Kasumi-1 (cell line): Measurements from ENCODE around the gene SERPINA4.
A peak's percentile ranks its signal among the peaks of the same experiment; 100 is the strongest.

Source experiments
- DNase-seq, 2 experiments: peaks; one replicate each; lab custom pipeline; 2025; lab: John Stamatoyannopoulos, UW

Gene SERPINA4

DNA sequence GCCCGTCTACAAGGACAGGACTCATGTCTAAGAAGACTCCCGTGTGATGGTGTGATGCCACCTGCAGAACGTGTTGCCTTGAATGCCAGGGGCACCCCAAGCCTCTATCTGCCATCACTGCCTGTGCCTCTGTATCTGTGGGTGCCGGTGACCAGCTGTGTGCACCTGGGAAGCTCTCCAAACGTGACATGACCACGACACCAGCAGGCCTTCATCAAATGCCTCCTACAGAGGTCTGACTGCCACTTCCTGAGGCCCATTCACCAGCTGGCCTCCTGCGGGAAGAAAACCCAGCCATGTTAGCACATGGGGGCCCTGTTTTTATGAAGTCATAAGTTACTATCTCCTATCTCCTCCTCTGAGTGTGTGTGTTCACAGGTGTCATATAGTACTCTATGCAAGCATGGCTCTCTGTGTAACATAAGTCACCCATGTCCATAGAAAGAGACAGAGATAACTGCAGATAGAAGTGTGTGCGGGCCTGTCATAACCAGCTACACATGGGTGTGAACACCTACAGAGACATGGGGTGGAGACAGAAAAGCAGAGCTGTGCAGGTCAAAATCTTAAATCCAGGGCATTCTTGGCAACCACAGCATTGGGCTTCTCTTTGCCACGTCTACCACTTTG is 18.3 kb upstream of the SERPINA4 start:
- no peak for DNase-seq

DNA sequence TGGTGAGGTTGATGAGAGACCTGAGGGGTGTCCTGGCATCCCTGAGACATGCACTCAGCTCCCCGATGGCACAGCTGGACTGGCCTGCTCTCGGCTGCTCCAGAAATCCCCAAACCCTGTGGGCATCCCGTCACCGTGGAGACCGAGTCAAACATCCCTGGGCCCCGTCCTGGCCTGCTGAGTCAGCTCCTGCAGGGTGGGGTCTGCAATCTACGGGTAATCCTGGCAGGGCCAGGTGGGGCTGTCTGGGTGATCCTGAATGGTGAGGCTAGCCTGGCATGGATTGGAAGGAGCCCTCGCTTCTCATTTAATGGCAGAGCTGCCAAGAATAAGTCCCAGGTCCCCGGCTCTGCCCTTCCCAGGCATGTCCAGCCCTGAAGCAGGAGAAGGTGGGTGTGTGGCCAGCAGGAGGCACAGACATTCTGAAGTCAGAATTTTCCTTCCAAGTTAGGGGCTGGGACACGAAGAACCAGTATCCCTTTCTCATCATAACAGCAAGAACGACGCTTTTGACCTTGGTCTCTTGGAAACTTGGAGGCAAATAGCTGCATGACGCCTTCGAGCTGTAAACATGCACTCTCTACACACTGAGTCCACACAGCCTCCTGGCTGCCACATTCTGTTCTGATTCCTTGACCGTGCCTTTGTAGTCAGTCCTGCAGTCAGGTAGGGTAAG is 17.7 kb upstream of the SERPINA4 start:
- DNase-seq = no peak

DNA sequence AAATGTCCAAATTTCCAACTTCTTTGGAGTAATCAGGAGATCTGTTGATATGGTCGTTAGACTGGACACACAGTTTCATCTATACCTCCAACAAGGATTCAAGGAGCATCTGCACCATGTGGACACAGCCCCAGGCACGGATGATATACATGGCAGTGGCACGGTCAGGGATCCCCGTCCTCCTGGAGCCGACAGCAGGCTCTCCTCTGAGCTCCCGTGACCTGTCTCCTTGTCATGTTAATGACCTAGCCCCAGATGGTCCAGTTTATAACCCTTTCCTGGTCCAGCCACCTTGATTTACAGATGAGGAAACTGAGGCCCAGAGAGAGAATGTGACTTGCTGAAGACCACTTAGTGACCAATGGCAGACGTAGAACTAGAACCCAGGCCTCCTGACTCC is 16.5 kb upstream of the SERPINA4 start:
- no peak for DNase-seq

DNA sequence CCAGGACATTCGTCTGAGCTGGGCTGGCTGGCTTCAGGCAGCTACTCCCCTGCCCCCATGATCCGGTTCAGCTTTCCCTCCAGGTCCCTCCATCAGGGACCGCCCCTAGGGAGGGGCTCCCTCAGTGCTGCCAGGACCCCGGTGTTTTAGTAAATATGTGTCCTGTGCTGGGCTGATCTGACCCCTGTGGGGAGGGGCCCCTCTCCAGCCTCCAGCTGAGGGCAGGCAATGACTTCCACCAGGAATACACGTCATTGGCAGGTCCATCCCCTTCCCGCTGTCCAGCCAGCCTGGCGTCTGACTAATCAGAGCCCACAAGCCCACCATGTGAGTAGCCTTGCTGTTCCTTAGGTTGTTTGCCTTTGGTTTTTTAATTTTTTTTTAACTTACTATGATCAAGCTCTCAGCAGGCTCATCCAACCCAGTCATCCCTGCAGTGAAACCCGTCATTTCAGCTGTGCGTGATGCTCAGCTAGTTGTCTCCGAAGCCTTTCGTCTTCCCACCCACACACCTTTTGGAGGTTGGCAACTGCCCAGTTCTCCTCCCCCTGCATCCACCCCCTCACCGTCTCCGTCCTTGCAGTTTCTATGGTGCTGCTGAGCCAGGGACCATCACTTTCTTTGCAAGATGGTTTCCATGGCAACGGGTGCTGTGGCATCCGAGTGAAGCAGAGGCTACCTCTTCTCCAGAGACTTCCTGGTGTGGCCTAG is 16.0 kb upstream of the SERPINA4 start:
- no peak for DNase-seq

DNA sequence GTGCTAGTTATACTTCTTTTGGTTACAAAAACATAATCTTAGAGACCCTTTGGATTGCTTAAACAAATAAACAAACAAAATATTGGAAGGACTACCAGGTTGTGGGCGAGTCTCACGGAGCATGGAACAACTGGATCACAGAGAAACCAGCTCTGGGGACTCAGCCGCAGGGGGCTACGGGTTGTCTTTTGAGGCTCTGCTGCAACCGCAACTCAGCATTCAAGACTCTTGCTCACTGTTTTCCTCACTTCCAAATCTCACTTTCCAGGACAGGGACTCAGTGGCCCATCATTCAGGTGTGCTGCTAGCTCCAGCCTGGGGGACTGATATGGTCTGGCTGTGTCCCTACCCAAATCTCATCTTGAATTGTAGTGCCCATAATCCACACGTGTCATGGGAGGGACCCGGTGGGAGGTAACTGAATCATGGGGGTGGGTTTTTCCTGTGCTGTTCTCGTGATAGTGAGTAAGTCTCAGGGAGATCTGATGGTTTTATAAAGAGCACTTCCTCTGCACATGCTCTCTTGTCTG is 14.0 kb upstream of the SERPINA4 start:
- no peak for DNase-seq

DNA sequence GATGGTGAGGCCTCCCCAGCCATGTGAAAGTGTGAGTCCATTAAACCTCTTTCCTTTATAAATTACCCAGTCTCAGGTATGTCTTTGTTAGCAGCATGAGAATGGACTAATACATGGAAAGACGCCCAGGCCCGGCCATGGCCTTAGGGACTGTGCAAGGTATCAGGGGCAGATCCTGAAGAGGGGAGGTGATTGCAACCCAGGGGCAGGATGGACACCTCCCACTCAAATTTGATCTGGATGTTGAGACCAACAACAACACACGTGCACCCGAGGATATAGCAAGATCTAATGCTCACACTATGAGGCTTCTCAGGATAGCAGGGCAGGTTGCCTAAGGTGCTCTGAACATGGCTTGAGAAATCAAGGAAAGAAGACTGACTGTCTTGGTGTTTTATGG is 13.5 kb upstream of the SERPINA4 start:
- no peak for DNase-seq

DNA sequence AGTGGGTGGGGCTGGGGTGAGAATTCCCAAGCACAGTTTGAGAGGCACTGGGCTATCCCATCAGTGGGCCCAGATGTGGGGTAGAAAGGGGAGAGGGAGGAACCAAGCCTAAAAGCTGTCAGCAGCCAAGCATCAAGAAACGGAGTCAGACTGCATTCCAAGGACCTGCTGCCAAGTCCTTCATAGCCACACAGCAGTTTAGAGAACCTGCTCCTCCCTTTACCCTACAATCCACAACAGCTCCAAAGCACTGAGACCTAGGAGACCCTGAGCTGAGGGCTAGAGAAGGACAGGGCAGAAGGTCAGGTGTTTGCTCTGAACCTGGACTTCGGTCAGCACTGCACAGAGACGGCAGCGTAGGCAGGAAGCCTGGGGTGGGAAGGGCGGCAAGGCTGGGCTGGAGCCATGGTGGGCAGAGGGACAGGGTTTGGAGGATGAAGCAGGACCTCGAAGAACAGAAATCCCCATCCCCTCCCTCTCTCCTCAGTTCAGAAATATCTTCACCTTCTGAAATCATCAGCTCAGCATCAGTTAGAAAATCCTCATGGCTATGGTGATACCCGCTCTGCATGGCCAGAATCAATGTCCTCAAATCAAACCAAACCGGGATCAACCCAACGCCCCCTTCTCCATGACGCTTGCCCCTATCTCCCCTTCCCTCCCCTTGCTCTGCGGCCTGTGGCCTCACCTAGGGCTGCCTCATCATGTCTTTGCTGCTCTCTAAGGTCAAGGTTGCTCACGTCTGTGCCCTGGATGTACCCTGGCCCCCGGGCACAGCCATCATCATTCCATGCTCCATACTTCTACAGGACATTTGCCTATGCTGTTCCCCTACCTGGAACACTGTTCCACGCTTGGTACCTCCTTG is 12.9 kb upstream of the SERPINA4 start:
- no peak for DNase-seq

DNA sequence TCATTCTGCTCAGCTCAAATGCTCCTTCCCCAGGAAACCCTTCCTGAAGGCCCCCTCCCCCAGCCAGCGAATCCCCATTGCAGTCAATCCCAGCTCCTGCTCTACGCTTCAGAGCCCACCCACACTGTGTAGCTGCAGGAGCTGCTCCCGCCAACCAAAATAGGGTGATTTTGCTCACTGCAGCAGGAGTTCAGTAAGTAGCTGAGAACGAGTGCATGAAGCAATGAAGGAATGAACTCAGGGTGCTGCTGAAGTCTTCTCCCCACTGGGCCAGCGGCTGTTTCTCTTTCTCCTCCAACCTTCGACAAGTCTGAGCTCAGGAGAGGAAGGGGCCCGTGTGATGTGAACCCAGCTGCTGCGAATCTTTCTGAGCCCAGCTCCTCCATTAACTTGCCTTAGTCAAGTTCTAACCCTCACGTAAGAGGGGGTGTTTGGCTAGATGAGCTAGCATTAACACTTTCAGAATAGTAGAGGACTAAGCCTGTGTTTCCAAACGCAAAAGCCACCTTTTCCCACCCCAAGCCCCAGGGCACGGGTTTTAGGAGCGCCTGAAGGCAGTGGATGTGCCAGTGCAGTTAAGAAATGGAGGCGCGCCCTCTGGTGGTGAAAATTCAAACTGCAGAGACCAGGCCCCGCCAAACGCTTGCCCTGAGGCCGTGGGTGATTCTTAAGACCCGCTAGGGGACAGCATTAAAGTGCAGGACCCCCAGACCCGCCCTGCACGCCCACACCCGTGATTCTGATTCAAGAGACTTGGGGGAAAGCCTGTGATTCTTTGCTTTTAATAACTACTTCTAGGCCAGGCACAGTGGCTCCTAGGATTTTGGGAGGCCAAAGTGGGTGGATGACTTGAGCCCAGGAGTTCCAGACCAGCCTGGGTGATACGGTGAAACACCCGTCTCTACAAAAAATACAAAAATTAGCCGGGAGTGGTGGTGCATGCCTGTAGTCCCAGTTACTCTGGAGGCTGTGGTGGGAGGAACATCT is 11.9 kb upstream of the SERPINA4 start:
- DNase-seq = peak; percentile 30 to 60

DNA sequence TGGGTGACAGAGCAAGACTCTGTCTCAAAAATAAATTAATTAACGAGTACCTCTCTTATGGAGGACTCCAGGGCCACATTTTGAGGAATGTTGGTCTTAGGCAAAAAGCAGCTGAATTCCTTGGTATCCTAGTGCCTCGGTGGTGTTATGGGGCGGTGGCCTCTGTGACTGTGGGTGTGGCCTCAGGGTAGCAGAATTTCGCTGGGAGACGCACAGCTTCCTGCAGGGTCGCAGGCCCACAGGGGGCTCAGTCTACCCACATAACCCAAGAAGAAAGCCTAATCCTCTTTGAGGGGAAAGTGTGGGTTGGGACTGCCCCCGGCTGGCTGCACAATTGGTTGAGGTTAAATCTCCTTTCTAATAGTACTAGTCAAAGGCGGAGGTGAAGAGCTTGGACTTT is 11.2 kb upstream of the SERPINA4 start:
- no peak for DNase-seq

DNA sequence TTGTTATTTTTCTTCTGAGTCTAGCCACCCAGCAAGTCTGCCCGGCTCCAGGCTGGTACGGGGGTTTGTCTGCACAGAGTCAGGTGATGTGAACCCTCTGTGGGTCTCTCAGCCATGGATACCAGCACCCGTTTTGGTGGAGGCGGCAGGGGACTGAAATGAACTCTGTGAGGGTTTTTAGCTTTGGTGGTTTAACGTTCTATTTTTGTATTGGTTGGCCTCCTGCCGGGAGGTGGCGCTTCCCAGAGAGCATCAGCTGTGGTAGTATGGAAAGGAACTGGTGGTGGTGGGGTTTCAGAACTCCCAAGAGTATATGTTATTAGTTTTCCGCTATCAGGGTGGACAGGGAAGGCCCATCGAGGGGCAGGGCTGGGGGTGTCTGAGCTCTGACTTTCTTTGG is 5.3 kb upstream of the SERPINA4 start:
- DNase-seq = no peak

DNA sequence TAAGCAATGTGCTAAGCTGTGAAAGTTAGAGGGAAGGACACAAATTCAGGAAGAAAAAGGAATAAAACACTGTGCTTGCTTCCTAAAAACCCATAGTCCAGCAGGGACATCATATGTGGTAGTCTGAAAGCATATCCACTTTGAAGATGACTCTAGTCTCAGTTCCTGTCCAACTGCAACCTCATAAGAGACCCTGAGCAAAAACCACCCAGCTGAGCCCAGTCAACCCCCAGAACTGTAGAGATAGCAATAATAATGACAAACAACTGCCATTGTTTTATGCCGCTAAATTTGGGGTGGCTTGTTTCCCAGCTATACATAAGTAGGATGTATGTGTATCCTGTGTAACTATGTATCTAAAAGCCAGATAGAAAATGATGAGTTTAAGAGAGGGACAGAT is 3.9 kb upstream of the SERPINA4 start:
- DNase-seq = no peak

DNA sequence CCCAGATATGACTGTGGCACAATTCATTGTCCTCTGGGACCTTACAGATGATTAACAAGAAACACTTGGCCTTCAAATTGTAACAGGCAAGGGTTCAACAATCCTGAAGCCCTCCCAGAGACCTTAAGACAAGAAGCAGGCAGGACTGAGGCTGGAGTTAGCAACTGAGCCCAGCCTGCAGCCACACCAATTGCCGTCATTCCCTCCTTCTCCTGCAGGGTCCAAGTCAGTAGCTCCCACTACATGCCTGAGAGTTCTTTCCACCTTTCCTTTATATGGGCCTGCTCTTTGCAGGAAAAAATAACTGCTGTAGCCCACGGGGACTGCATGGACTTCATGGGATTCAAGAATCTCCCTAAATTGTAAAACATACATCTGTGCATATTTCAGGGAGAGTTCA is 2.4 kb upstream of the SERPINA4 start:
- no peak for DNase-seq

DNA sequence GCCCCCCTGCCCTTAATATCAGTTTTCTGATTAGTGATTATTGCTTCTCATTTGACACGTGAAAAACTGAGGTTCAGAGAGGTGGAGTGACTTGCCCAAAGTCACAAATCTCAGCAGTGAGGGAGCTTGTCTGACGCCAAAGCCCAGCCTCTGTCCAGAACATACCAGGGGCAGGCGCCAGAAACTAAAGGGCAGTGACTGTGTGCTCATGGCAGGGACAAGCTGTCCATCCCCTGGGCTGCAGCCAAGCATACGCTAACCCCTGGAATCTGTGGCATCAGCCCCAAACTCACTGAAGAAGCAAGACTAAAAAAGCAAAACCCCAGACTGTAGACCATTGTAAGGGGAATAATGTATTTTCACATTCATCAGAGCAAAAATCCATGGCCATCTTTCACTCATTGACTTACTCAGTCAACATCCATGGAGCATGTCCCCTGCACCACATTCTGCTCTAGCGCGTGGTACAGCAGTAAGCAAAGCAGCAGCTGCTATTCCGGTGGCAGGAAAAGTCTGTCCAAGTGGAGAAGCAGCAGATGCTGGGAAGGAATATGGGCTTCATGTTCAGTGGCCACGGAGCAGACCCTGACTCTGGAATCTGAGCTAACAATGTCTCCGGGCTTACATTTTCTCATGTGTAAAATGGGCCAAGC is 1.5 kb upstream of the SERPINA4 start:
- no peak for DNase-seq

DNA sequence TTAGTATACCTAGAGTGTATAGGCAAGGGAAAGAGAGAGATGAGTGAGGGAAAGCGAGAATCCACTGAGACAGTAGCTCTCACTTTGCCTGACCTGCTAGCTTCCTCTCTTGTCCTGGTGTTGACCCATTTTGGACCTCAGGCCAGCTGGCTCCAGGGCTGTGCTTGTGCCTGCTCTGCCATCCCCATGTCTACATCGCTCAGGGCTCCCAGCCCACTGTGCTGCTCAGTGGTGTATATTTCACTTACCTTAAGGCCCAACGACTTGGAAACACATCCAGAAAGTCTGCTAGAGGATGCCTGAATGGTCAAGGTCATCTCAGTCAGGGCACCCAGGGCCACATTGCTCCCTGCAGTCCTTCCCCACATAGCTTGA is 964 bp upstream of the SERPINA4 start:
- DNase-seq = no peak

DNA sequence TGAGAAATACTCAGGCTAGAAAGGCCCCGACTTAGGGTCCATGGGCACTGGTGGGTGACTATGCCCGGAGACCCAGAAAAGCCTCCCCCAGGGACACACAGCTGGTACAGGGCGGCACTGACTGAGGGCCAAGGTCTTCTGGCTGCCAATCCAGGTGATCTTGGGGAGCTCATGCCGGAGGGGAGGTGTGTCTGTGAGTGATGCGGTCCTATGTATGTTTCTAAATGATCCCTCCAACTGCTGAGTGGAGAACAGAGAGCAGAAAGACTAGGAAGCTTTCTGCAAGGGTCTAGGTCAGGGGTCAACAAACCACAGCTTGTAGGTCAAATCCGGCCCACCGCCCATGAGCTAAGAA is 391 bp downstream of the SERPINA4 start:
- DNase-seq = no peak

DNA sequence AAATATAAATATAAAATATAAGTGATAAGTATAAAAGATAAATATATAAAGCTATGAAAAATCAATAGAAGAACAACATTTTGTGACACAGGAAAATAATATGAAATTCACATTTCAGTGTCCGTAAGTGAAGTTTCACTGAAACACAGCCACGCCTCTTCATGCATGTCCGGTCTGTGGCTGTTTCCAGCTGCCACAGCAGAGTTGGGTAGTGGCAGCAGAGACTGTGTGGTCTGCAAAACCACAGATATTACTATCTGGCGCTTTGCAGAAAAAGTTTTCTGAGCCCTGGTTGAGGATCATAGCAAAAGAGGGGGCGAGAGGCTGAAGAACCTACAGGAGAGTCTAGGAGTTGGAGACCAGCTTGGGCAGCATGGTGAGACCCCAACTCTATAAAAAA is 780 bp downstream of the SERPINA4 start:
- DNase-seq = no peak

DNA sequence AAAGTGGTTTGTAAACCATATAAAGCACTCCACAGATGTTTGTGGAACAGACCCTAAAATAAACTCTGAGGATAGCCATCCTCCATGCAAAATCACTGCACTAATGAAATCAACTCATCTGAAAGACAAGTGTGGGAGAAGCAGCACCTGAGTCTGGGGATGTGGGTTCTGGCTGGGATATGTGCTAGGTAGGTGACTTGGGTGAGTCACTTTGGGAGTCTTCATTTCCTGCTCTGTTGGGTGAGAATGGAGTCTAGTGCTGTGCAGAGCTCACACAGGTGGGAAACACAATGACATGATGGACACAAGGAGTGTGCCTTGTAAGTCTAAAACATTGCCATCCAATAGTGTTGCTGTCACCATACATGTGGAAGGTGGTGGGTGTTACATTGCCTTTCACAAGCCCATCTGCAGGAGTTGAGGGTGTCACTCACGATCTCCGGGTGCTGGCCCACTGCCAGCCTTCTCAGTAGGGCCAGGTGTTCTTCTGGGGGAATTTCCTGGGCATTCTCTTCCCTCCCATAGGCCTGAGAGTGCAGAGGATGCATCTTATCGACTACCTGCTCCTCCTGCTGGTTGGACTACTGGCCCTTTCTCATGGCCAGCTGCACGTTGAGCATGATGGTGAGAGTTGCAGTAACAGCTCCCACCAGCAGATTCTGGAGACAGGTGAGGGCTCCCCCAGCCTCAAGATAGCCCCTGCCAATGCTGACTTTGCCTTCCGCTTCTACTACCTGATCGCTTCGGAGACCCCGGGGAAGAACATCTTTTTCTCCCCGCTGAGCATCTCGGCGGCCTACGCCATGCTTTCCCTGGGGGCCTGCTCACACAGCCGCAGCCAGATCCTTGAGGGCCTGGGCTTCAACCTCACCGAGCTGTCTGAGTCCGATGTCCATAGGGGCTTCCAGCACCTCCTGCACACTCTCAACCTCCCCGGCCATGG is 2.0 kb downstream of the SERPINA4 start:
- DNase-seq = no peak

DNA sequence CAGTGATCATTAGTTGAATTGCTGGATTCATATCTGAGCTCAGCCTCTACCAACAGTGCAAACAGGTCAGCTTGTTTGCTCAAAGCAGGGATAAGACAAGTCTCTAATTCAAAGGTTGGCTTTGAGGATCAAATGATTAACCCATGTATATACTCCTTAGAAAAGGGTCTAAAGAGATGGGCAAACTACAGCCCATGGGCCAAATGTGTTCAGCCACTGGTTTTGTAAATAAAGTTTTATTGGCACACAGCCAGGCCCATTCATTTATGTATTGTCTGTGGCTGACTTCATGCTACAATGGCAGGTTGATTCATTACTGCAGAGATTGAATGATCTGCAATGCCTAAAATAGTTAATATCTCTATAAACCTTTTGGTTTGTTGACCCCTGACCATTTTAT is 3.1 kb downstream of the SERPINA4 start:
- DNase-seq = no peak

DNA sequence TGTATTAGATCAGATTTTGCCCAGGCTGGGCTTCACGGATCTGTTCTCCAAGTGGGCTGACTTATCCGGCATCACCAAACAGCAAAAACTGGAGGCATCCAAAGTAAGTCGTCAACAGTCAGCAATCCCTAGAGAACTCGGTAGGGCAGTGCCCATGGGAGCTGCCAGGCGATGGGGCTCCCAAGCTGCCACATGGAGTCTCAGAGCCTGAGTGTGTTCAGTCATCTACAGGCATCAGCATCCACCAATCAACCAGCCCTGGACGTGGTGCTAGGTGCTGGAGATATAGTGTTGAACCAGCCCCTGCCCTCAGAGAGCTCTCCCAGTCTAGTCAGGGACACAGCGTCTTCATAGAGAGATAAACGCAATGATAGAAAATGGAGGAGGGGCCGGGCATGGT is 6.9 kb downstream of the SERPINA4 start:
- DNase-seq = no peak
